ENCODE measurements around the gene SENP1. TPM values are rescaled to one million over a fixed set of nuclear protein-coding genes. Genes with fewer than 3 reads are reported as not detected.

Gene SENP1
- total and polyA plus RNA-seq, 2 donors (not counting 3 experiments of a cell fraction or from before 2014, with no cell fraction given): 9.9 to 20.5 TPM

GRCh38 chr12:48151103-48151771 lies 45.4 kb upstream of the SENP1 start:
- BruUV-seq (replicated peaks): no TSS peak
- CTCF ChIA-PET: no interaction called here

More at GRCh38 chr12:48151103-48151771, 45.4 kb upstream of the SENP1 start:
- Histone ChIP-seq H2AFZ (ENCODE audit: low read depth, low read length) (no peak overlapping the region), H3K9me1 (replicated peaks; ENCODE audit: control insufficient read depth, extremely low read depth, insufficient read depth, low read length) (no peaks in the 10 kb centered on the region), H3K27ac (ENCODE audit: insufficient read depth, low read depth, low read length) (no peak overlapping the region), H3K79me2 (ENCODE audit: control insufficient read depth, insufficient read depth, low read length) (peaks cover 4% of the 10 kb centered on the region), H3K36me3 (ENCODE audit: control insufficient read depth in 2 of 2, extremely low read depth in 1 of 2, insufficient read depth in 2 of 2, low read length in 2 of 2) (peaks cover 7 to 13% of the 10 kb centered on the region in 2 experiments), H3K4me1 (ENCODE audit: control insufficient read depth, extremely low read depth, insufficient read depth, low read length) (no peaks in the 10 kb centered on the region), H3K4me3 (replicated peaks in 1 of 3; ENCODE audit: insufficient read depth in 1 of 3, low read depth in 1 of 3, low read length in 3 of 3) (no peak overlapping the region), H3K9me3 (replicated peaks; ENCODE audit: control insufficient read depth, insufficient read depth, low read length) (no peaks in the 10 kb centered on the region), H3K9ac (replicated peaks; ENCODE audit: extremely low read depth, insufficient read depth, low read length) (no peak overlapping the region), H3K4me2 (ENCODE audit: insufficient read depth, low read length) (no peak overlapping the region), H4K20me1 (replicated peaks; ENCODE audit: control insufficient read depth, extremely low read depth, insufficient read depth, low read length) (peaks cover 2% of the 10 kb centered on the region), H3K27me3 (ENCODE audit: control insufficient read depth in 2 of 2, insufficient read depth in 2 of 2, low read length in 2 of 2) (no peaks in the 10 kb centered on the region)
- no peak for FAIRE-seq
- DNase-seq (ENCODE audit: low read depth, low spot score): no peak
- dilution Hi-C loops (cut with MboI; ENCODE audit: extremely low pct_ligation_motif_present, low sequenced_read_pairs): no loop called here
- TF ChIP-seq MYC (IDR thresholded peaks at IDR 0.05; ENCODE audit: low read depth, low read length): no peak
- TF ChIP-seq MAX (IDR thresholded peaks at IDR 0.05; ENCODE audit: insufficient read depth, insufficient read length): no peak
- no peak for TF ChIP-seq EZH2 (IDR thresholded peaks at IDR 0.05; ENCODE audit: borderline replicate concordance, low read depth, low read length, severe bottlenecking)
- no peak for TF ChIP-seq POLR2A (IDR thresholded peaks at IDR 0.05; ENCODE audit: low read depth, low read length)
- TF ChIP-seq CTCF (IDR thresholded peaks at IDR 0.05; ENCODE audit: extremely low read depth in 1 of 2, insufficient read depth in 1 of 2, low read depth in 1 of 2, low read length in 2 of 2): no peak
- no peak for TF ChIP-seq JUN (IDR thresholded peaks at IDR 0.05; ENCODE audit: borderline replicate concordance, insufficient read depth, insufficient read length, low read depth)
- no peak for TF ChIP-seq GATA2 (IDR thresholded peaks at IDR 0.05; ENCODE audit: insufficient read depth, insufficient read length, low read depth, low read length)
- TF ChIP-seq FOS (IDR thresholded peaks at IDR 0.05; ENCODE audit: borderline replicate concordance, insufficient read depth, low read length): no peak
- TF ChIP-seq POLR2AphosphoS5 (IDR thresholded peaks at IDR 0.05; ENCODE audit: insufficient read depth, low read depth, low read length): no peak
- intact Hi-C loops (cut with micrococcal nuclease): loop anchor here (10.0 kb wide), 1 partner anchor 436 kb away; no protein-coding TSS in a partner anchor
- POLR2A ChIA-PET: no interaction called here
